NT2/D1 (cell line): ENCODE data around the gene PYDC2.

Experiments
- SUZ12 ChIP-seq: IDR thresholded peaks from 2 replicates; pipeline ENCODE4 v1.6.1; 2011; ENCODE audit not compliant: insufficient read length, insufficient read depth; ENCODE audit errors: extremely low read depth
- ZNF274 ChIP-seq: IDR thresholded peaks from 2 replicates; pipeline ENCODE4 v1.6.1; 2011; ENCODE audit warnings: mild to moderate bottlenecking, low read depth, low read length

DNA sequence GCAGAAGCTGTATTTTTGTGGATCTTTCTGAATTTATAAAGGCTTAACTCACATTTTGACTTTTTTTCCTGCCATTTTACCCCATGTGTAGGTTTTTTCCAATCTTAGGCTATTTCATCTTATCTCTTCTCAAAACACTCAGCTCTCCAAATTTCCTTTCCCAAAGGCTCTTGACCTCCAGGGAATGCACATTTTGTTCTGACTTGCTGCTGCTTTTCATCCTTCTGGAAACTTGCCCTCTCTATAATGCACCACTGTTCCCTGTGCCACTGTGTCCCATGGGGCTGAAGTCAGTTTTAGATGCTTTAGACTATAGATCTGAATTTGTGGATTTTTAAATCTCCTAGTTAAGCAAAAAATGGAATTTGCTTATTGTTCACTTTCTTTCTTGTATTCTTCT lies 9.1 kb downstream of the PYDC2 start:
- TF ChIP-seq SUZ12 (no peak), ZNF274 (no peak)
